Measurements from ENCODE around the gene ZNF396.

The ZNF396 gene

DNA sequence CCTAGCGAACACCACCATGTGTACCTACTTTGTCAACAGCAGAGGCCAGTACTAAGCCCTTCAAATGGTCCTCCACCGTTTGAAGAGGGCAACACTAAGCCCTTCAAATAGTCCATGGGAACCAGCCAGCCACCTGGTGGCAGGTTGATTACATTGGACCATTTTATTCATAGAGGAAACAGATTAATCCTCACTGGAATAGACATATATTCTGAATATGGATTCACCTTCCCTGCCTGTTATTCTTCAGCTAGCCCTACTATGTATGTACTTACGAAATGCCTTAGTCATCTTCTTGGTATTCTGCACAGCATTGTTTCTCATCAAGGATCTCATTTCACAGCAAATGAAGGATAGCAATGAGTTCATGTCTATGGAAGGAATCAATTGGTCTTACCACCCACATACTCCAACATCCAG lies 10.0 kb upstream of the ZNF396 start:
- H3K27ac ChIP-seq: no peak overlapping the region
- DNase-seq (ENCODE audit: low read depth, low spot score): no peak

DNA sequence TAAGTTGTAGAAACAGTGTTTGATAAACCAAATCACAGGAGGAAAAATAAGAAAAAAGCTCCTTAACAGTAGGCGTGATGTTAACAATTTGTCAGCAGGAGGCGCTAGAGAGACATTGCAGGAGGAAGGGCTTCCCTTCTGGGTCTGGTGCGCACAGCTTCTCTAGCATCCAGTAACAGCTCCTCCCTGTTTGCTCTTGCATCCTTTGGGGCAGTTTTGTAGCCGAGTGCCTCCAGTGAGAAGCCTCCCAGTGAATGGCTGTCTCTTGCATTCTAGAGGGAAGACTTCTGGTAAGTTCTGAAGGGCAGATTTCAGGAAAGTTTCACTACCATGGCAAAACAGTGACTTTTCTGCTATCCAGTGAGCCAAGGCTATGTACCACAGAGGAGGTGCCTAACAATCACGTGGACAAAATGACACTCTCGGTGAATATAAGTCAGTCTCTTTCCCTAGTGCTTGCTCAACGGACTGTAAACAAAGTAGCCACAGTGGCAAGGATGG lies 9.5 kb upstream of the ZNF396 start:
- no peak overlapping the region for H3K27ac ChIP-seq
- DNase-seq (ENCODE audit: low read depth, low spot score): peak; percentile 48

DNA sequence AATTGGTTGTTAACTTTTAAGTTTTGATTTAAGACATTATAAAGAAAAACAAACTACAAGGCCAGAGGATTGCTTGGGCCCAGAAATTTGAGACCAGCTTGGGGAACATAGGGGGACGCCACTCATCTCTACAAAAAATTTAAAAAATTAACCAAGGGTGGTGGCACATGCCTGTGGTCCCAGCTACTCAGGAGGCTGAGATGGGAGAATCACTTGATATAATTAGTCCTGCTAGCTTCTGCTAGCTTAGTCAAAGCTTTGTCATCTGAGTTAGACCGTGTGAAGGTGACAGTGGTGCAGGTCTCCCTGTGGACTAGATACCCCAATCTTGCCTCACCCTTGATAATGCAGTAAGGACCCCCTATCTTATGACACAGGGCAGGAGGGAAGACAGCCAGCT lies 6.0 kb upstream of the ZNF396 start:
- no peak for DNase-seq (ENCODE audit: low read depth, low spot score)
- no peak overlapping the region for H3K27ac ChIP-seq

DNA sequence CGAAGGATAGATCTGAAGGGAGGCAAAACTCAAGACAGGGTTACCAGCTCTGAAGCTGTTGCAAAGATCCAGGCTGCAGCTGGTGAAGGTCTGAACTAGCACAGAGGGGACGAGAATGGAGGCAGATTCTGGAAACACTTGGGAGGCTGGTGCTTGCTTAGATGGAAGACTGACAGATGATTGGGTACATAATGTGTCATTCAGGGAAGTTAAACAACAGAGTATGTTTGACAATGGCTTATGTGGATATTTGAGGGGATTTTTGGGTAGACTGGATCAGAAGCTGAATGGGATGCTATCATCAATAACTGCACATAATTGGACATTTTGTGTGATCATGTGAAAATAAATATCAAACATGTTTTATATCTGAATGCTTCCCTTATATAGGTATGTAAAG lies 2.3 kb upstream of the ZNF396 start:
- no peak for DNase-seq (ENCODE audit: low read depth, low spot score)
- H3K27ac ChIP-seq: no peak overlapping the region

DNA sequence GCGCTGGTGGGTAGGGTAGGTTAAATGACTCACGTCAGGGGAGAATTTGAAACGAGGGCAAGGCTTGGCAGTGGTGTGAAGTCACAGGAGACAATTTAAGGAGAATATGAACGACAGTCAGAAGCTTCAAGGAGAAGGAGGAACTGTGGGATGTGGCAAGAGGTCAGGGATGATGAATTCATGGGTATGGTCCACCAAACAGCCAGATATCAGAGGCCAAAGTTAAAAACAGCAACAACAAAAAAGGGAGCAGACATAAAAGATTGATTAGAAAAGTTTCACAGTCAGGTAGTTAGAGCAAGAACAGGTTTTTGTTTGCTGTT lies 1.4 kb upstream of the ZNF396 start:
- DNase-seq (ENCODE audit: low read depth, low spot score): no peak
- H3K27ac ChIP-seq: peak overlapping the region; percentile 13

DNA sequence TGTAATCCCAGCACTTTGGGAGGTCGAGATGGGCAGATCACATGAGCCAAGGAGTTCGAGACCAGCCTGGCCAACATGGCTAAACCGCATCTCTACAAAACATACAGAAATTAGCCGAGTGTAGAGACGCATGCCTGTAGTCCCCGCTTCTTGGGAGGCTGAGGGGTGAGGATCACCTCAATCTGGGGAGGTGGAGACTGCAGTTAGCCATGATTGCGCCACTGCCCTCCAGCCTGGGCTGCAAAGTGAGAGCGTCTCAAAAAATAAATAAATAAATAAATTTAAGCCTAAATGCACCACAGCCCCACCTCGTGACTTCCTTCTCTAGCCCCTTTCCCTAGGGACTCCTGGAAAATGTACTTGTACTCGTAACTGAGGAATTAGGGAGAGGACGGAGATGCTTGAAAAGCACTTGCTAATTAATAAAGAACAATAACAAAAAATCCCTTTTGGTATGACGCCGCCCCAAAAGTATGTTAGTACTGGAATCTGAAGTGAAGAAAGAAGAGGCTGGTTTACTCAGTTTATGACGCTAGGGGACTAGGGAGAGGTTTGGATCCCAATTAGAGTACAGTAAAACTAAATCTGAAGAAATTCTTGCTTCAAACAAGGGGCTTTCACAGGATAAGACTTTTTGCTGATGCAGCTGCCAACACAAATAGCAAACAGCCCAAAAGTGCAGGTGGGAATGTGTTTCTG lies 887 bp upstream of the ZNF396 start:
- H3K27ac ChIP-seq: peak overlapping the region; percentile 13
- no peak for DNase-seq (ENCODE audit: low read depth, low spot score)

DNA sequence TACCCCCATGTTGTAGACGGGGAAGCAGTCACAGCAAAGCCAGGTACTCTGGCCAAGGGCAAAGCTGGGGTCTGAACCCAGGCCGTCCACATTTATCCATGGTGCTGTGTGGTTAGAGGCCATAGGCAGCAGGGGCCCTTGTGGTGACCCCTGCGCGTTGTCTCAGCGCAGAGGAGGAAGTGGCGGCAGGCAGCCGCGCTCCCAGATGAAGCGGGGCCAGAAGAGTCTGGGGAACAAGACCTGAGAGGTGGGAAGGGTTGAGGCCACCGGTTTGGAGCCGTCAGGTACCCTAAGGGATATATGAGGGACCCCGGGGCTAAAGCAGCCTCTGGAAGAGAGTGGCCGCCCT lies 770 bp downstream of the ZNF396 start:
- no peak overlapping the region for H3K27ac ChIP-seq
- no peak for DNase-seq (ENCODE audit: low read depth, low spot score)

DNA sequence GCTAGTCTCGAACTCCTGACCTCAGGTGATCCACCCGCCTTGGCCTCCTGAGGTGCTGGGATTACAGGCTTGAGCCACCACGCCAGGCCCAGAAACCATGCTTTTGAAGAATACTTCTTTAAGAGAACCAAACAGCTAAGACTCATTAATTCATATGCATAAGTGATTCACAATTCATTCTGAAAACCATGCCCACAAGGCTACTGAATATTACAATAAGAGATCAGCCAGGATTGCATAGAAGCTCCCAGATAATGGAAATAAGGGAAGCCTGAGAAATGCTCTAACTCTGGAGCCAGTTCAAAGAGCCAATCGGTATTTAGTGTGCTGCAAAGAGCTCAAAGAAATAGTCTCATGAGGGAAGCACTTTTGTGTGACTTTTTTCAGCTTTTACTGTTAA lies 2.4 kb downstream of the ZNF396 start:
- H3K27ac ChIP-seq: no peak overlapping the region
- no peak for DNase-seq (ENCODE audit: low read depth, low spot score)

DNA sequence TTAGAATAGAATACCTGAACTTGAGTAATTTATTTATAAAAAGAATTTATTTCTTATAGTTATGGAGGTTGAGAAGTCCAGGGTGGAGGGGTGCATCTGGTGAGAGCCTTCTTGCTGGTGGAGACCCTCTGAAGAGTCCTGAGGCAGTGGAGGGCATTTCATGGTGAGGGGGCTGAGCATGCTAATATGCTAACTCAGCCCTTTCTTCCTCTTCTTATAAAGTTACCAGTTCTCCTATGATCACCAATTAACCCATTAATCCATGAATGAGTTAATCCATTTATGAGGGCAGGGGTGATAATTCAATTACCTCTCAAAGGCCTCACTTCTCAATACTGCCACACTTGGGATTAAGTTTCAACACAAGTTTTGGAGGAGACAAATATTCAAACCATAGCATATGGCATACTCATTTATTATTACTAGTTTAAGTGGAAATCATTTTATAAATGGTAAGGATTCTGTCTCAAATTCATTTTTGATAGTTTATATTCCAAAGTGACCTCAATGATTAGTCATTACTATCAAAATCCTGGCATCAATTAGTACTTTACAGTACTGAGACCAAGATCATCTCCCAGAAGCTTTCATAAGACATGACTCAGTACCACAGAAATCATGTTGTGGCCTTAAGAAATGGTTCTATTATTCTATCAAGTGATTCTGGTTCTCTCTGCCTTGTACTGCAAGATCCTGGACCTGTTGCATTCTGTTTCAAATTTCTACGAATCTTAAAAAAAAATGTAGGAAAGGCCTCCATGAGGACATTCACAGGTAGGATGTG lies 5.5 kb downstream of the ZNF396 start:
- no peak overlapping the region for H3K27ac ChIP-seq
- DNase-seq (ENCODE audit: low read depth, low spot score): no peak

DNA sequence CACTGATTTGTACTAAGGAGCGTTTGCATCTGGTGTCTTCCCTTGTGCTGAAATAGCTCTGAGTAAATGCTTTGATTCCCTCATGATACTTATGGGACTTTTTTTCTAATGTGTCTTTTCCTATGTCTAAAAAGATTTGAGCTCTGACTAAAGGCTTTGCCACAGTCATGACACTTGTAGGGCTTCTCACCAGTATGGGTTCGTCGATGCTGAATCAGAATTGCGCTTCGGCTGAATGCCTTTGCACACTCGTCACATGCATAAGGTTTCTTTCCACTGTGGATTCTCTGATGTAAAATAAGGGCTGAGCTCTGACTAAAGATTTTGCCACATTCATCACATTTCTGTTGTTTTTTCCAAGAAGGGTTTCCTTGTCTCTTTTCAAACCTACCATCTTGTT lies 8.0 kb downstream of the ZNF396 start:
- no peak for DNase-seq (ENCODE audit: low read depth, low spot score)
- H3K27ac ChIP-seq: no peak overlapping the region

DNA sequence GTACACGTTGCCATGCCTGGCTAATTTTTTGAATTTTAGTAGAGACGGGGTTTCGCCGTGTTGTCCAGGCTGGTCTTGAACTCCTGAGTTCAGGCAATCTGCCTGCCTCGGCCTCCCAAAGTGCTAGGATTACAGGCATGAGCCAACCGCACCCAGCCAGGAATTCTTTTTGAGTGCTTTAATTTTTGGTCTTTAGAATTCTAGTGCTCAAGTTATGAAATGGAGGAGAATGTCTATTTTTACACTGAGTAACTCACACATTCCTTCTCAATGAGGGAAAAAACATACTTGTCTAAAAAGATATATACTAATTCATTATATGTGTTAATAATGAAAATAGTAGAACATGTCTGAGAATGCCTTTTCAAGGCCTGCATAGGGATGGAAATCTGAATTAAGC lies 8.5 kb downstream of the ZNF396 start:
- DNase-seq (ENCODE audit: low read depth, low spot score): no peak

DNA sequence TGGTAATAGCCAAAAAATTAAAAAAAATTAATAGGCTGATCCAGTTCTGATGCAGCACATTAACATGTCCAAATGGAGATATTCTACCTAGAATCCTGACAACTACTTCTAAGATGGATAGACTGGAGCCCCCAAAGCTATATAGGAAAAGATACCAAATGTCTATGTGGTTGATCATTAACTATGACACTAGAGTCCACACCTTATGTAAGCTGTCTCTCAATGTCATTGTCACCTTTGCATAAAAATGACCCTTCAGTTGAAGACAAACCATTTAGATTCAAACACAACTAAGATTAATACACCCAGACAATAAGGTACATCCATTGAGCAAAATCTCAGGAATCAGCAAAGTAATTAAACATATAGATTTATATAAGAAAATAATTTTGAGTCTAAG lies 14.6 kb downstream of the ZNF396 start:
- H3K27ac ChIP-seq: no peak overlapping the region
- no peak for DNase-seq (ENCODE audit: low read depth, low spot score)

More for the DNA sequence above, 8.5 kb downstream of the ZNF396 start:
- no peak overlapping the region for H3K27ac ChIP-seq

DNA sequence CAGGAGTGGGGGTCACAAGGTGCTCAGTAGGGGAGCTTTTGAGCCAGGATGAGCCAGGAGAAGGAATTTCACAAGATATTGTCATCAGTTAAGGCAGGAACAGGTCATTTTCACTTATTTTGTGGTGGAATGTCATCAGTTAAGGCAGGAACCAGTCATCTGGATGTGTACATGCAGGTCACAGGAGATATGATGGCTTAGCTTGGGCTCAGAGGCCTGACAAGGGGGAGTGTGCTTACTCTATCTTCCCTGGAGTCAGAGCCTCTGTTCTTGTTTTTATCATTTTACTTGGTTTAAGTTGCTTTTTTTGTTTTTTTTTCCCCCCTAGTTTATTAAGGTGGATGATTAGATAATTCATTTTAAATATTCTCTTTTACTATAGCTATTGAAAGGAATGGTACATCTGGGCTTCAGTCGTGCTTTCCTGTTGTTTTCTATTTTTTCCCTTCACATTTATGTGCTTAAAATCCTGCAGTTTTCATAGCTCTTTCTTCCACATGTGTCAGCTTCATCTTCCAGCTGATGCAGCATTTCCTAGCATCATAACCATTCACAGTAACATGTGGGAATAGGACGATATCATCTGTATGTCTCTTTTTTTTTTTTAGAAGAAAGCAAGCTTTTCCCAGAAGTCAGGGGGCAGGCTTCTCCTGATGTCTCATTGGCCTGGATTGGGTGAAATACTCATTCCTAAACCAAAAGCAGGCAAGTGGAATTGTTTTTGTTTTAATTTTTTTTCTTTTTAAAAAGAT lies 15.4 kb downstream of the ZNF396 start:
- no peak overlapping the region for H3K27ac ChIP-seq
- no peak for DNase-seq (ENCODE audit: low read depth, low spot score)

DNA sequence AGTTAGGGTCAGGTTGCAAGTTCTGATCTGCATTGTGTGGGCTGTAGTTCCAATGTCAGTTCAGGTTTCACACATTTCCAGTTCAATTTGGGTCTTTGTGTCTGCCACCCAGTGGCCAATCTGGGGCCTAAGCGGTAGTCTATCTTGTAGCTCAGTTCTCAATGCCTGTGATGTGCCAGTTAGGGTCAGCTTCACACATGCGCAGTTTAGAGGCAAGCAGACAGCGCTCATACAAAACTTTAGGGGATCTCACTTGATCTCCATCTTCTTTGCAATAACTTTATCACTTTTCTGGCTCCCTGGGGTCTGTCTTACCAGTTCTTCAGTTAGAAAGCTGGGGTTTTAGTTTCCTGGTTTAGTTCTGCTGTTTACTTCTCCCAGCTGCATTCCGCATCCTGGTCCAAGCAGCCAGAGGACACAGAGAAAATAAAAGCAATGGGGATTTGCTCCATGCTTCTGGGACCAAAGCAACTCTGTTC lies 22.0 kb downstream of the ZNF396 start:
- no peak overlapping the region for H3K27ac ChIP-seq
- peak; percentile 10 for DNase-seq (ENCODE audit: low read depth, low spot score)

DNA sequence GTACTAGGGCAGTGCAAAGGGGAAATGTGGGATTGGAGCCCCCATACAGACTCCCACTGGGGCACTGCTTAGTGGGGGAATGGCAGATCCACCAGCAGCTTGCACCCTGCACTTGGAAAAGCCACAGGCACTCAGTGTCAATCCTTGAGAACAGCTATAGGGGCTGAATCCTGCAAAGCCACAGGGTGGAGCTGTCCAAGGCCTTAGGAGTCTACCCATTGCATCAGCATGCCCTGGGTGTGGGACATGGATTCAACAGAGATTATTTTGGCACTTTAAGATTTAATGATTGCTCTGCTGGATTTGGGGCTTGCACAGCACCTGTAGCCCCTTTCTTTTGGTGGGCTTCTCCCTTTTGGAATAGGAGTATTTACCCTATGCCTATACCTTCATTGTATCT lies 24.4 kb downstream of the ZNF396 start:
- no peak overlapping the region for H3K27ac ChIP-seq
- no peak for DNase-seq (ENCODE audit: low read depth, low spot score)

DNA sequence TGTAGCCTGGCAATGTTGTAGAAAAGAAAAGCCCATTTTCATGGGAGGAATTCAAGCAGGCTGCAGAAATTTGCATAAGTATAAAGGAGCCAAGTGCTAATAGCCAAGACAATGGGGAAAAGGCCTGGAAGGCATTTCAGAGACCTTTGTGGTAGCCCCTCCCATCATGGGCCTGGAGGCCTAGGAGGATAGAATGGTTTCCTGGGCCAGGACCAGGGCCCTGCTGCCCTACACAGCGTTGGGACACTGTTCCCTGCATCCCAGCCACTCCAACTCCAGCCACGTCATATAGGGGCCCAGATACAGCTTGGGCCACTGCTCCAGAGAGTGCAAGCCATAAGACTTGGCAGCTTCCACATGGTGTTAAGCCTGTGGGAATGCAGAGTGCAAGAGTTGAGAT lies 24.9 kb downstream of the ZNF396 start:
- no peak overlapping the region for H3K27ac ChIP-seq
- no peak for DNase-seq (ENCODE audit: low read depth, low spot score)

DNA sequence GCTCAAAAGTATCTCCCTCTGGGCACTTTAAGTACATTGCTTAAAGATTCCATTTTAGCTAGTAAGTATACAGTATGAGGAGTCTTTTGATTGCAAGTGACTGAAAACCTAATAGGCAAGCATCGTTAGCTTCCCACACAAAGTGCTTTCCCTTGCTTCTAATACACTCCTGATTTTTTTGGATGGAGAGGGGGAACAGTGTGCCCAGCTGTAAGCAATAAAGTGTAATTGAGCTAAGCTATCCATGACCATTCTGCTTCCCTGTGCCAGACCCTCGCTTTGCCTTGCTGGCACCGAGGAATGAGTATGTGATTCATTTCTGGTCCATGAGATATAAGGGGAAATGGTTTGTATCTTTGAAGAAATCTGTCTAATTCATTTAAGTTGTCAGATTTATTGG lies 29.1 kb downstream of the ZNF396 start:
- DNase-seq (ENCODE audit: low read depth, low spot score): no peak
- H3K27ac ChIP-seq: no peak overlapping the region

DNA sequence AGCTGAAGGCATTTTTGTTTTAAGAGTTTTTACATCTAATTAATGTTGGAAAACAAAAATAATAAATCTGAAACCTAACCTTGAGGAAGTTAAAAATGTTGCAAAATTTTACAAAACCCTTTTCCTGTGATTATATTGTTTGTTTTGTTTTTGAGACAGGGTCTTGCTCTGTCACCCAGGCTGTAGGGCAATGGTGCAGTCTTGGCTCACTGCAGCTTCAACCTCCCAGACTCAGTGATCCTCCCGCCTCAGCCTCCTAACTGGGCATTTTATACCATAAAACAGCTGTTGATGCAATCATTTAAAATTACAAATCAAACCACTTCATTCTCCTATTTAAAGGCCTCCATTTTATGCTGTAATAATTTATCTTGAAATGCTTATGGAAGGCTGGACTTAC lies 31.2 kb downstream of the ZNF396 start:
- H3K27ac ChIP-seq: no peak overlapping the region
- DNase-seq (ENCODE audit: low read depth, low spot score): no peak

DNA sequence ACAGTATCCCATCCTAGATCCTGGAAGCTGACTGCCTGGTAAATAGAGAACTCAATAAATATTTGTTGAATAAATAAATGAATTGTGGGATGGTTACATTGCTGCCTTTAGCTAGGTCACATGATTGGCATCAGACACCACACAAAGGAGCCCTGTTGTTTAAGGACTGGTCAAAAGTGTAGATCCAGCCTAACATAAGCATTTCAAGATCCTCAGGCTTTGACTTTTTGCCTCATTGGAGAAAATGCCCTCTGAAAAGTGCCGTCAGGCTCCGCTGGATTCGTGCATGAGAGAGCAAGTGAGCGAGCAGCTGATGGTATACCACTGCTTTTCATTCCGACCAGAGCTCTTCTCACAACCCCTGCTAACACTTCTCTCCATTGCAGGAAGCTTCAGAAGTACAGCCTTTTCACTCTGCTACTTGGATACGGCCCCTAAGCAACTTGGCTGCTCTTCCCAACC lies 31.6 kb downstream of the ZNF396 start:
- no peak for DNase-seq (ENCODE audit: low read depth, low spot score)
- H3K27ac ChIP-seq: no peak overlapping the region

DNA sequence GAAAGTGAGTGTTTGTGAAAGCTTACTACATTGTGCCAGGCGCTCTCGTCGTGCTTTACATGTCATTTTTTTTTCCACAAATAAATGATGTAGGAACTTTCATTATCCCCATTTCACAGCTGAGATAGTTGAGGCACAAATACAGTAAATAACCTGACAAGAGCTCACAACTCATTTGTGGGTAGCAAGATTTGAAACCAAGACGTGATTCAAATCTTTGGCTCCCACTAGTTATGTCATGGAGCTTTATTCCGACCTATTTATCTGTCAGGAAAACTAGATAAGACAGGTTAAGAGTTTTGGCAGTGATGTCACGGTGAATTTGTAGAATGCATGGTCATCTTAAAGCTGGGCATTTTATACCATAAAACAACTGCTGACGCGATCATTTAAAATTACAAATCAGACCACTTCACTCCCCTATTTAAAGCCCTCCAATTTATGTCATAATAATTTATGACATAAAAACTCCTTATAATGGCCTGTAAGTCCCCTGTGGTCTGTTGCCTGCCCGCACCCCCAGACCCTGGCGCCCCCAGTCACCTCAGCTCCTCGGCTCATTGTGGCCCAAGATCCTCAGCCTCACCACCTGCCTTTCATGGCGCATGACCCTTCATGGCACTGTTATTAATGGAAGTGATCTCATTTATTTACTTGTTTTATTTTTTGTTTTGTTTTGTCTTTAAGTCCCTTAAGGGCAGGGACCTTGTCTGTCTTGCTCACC lies 32.2 kb downstream of the ZNF396 start:
- no peak for DNase-seq (ENCODE audit: low read depth, low spot score)
- no peak overlapping the region for H3K27ac ChIP-seq

Data from epithelial cell of prostate (primary cell).